Measurements from ENCODE around the gene EPAS1.

EPAS1 gene

DNA sequence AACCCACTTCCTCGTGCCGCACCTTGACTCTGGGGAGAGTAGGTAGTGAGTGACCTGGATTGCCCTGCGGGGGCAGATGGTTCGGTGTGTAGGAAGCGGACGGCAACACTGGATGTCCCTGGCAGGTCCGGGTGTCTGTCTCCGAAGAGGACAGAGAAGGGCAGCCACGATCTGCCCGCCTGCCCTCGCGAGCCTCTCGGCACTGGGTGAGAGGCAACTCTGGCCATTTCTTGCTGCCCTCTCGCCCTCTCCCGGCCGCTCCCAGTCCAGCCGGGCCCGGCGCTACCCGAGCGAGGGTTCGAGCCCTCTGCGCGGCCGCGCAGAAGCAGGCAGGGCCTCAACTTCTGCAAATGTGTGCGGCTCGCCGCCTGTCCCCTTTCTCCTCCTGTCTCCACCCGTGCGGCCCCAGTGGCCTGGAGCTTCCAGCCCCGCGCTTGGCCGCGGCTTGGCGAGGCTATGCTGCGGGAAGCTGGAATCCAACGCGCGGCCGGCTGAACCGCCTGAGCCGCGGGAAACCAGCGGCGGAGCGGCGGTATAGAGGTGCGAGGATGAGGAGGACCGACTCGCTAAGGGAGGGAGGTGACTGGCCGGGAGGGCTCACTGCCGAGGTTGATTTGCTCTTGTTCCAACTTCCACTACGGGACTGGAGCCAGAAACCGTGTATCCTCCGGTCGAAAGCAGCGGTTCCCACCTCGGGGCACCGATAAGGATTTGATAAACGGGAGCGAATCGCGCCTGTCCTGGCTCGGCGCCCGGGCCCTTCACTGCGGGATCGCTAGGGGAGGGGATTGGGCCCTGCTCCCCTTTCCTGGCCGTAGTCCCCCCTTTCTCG lies 1.5 kb downstream of the EPAS1 start:
- peak; percentile 49 for DNase-seq (ENCODE audit: low read depth)
- TF ChIP-seq, protein P1, sequence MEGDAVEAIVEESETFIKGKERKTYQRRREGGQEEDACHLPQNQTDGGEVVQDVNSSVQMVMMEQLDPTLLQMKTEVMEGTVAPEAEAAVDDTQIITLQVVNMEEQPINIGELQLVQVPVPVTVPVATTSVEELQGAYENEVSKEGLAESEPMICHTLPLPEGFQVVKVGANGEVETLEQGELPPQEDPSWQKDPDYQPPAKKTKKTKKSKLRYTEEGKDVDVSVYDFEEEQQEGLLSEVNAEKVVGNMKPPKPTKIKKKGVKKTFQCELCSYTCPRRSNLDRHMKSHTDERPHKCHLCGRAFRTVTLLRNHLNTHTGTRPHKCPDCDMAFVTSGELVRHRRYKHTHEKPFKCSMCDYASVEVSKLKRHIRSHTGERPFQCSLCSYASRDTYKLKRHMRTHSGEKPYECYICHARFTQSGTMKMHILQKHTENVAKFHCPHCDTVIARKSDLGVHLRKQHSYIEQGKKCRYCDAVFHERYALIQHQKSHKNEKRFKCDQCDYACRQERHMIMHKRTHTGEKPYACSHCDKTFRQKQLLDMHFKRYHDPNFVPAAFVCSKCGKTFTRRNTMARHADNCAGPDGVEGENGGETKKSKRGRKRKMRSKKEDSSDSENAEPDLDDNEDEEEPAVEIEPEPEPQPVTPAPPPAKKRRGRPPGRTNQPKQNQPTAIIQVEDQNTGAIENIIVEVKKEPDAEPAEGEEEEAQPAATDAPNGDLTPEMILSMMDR (IDR thresholded peaks at IDR 0.05; ENCODE audit: insufficient read depth, low read depth, low read length, missing control alignments), result no peak
- peak overlapping the region; percentile 95 for H3K4me3 ChIP-seq (ENCODE audit: low read length)

DNA sequence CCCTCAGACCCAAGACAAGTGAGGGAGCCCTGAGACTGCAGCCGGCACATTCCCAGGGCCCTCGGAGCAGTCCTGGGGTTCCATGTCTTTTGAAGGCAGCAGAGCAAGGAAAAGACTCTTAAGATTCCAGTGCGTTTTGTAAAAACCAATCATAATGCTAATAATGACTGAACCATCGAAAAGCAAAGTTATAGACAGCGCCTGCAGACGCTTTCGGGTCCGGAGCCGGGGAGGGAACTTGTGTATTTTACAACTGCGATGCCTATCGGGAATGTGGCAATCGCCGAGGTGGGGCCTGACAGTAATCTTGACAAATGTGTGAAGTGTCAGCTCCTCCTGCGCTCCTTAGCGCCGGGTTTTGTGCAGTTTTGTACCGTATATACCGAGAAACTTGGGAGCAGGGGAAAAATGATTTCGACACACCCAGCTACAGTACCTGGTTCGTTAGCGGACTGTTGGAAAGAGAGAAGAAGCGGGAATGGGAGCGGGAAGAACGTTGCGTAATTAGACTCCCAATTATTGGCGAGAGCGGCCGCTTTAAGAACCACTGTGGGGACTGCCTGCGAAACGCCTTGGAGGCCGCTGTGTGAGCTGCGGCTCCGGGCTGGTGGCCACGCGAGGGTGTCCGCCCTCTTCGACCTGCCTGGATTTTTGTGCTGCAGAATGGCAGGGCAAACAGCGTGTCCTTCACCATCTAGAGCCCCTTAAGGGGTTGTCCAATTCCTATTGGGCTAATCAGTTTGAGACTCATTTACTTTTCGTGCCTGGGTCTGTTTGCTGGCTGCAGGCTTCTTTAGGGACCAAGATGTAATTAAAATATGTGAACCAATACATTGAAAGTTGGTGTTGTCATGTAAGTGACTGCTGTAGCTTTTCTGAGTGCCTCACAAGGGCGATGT lies 2.4 kb downstream of the EPAS1 start:
- DNase-seq (ENCODE audit: low read depth), result peak; percentile 79
- H3K4me3 ChIP-seq (ENCODE audit: low read length), result peak overlapping the region; percentile 95
- TF ChIP-seq, protein P1 (IDR thresholded peaks at IDR 0.05; ENCODE audit: insufficient read depth, low read depth, low read length, missing control alignments), result no peak

DNA sequence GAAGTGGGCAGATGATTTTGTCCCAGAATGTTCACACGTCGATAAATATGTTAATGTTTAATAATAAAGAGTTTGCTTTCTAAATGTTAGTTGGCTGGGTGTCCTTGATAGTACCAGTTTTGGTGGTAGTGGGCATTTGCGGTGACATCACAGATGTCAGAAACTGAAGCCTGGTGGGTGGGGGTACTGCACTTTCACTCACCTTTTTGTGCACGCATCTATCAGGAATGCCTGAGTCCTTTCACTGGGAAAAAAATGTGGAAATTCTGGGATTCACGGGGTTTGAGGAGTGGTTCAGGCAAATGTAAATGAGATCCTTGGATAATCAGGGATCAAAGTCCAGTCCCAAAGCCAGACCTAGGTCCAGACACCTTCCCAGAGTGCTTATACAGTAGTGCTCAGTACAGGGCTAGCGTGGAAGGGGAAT lies 3.2 kb downstream of the EPAS1 start:
- TF ChIP-seq, protein P1 (IDR thresholded peaks at IDR 0.05; ENCODE audit: insufficient read depth, low read depth, low read length, missing control alignments), result peak; percentile 1
- no peak for DNase-seq (ENCODE audit: low read depth)
- peak overlapping the region; percentile 95 for H3K4me3 ChIP-seq (ENCODE audit: low read length)

DNA sequence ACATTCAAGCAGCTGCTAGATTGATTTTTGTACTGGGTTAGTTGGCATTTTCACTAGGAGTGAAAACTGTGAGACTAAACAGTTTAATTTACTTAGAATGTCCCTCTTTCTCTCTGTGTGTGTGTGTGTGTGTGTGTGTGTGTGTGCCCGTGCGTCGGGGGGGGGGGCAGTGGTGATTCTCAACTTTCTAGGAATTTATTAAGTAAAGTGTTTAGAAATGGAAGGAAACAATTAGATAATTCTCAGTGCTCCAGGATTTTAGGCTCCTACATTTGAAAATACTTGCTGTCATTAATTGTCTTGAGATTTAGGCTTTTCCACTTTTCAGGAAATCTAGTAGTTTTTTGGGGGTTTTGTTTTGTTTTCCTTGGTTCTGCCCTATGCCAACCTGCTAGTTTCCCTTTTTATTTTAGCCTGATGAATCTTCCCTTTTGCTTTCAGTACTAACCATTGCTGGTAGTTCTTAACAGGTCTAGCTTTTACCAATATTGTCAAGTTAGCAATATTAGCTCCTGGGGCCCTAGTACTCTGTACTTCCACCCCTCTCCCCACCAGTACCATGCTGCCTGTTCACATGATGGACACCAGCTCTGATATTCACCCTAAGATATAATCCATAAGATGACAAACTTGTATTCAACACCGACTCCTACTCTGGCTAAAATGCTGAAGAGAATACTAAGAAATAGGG lies 4.9 kb downstream of the EPAS1 start:
- TF ChIP-seq, protein P1 (IDR thresholded peaks at IDR 0.05; ENCODE audit: insufficient read depth, low read depth, low read length, missing control alignments), result no peak
- no peak overlapping the region for H3K4me3 ChIP-seq (ENCODE audit: low read length)
- DNase-seq (ENCODE audit: low read depth), result no peak

DNA sequence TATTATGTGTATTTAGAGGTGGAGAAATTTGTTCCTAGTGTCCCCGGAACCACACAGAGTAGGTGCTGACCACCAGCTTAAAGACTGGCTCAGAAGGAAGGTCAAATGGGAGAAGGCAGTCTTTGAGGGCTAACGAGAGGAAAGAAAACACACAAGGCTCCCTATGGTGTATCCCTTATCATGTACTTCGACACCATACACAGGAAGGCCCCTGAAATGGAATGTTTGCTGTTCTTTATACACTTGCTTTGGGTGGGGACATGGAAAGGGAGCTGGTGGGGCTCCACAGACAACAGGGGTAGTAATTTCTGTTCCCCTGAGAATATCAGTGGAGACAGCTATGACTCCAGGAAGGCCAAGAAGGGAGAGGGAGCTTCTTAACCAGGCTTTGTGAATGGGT lies 6.0 kb downstream of the EPAS1 start:
- no peak for DNase-seq (ENCODE audit: low read depth)
- H3K4me3 ChIP-seq (ENCODE audit: low read length), result no peak overlapping the region
- TF ChIP-seq, protein P1 (IDR thresholded peaks at IDR 0.05; ENCODE audit: insufficient read depth, low read depth, low read length, missing control alignments), result no peak

DNA sequence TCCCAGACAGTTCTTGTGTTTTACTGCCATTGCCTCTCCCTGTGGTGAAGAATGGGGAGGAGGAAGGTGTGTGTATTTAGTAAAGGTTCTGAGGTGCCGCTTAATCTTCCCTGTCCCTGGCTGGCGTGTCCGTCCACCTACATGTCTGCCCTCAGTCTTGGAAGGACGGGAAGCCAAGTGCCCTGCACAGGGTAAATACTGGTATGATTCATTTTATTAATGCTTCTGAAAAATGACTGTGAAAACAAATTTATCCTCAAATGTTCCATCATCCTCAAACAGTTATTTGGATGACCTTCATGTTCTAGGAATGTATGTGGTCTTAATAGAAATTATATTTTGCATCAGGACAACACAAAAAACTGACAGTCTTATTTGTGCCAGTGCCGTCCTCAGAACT lies 6.6 kb downstream of the EPAS1 start:
- DNase-seq (ENCODE audit: low read depth), result no peak
- no peak overlapping the region for H3K4me3 ChIP-seq (ENCODE audit: low read length)
- TF ChIP-seq, protein P1 (IDR thresholded peaks at IDR 0.05; ENCODE audit: insufficient read depth, low read depth, low read length, missing control alignments), result no peak

All from epithelial cell of esophagus (primary cell).